ENCODE measurements around the gene TEX22.

DNA sequence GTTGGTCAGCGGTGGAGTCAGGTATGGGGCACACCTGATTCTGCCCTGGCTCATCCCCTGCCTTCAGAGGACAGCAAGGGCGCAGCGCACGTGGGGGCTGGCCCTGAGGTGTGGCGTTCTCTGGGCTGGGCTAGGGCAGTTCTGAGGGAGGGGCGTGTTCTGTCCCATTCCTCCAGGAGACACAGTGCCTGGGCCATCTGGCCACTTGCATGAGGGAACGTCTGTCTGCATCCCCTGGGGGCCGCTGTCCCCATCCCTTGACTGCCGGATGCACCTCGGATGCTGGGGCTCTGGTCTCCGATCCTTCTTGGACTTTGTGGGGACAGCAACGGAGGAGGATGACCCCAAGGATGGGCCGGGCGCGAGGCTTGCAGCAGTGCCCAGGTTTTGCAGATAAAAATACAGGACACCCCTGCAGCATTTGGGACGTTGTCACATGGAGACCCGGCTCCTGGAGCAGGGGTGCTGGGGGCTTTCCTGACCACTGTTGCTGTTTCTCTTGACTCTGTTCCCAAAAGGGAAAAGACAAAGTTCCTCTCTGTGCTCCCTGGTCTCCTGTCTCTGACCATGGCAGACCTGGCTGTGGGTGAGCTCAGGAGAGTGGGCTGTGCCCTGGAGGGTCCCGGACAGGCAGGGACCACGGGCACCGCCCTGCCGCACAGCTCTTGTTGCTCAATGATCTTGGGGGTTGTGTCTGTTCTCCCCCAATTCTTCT, 28.2 kb downstream of the TEX22 start:
- no peak for TF ChIP-seq POLR2A (IDR thresholded peaks at IDR 0.05)
- TF ChIP-seq CTCF (IDR thresholded peaks at IDR 0.05): no peak

All from ovary (tissue), 3 donors.